GM18526 (cell line): ENCODE data around the gene EXOC3.

ENCODE experiments used
- POLR2A ChIP-seq: IDR thresholded peaks from 3 replicates; pipeline ENCODE4 v1.6.1; 2011; ENCODE audit not compliant: insufficient read length; ENCODE audit errors: extremely low read depth

The EXOC3 gene

DNA sequence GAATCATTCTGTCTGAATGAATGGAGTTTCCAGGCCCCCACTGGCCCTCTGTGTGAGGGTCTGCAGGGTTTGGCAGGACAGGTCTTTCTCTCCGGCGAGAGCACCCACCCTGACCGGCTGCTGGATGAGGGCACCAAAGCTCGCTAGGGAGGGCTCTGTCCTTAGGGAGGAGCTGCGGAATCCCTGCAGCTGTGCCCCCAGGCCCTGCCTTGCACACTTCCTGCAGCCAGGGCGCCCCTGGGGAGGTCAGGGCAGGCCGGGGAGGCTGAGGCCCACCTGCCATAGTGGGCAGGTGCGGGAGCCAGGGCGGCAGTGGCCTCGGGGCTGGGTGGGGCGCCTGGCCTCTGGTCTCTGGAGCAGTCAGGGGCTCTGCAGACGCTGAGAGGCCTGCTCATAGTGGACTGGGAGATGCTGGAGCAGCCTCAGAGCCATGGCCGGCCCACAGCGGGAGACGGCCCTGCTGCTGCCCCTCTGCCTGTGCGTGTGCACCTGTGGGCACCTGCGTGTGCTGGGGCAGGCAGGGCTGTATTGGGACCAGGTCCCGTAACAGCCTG is 36.1 kb downstream of the EXOC3 start:
- TF ChIP-seq POLR2A, result no peak

DNA sequence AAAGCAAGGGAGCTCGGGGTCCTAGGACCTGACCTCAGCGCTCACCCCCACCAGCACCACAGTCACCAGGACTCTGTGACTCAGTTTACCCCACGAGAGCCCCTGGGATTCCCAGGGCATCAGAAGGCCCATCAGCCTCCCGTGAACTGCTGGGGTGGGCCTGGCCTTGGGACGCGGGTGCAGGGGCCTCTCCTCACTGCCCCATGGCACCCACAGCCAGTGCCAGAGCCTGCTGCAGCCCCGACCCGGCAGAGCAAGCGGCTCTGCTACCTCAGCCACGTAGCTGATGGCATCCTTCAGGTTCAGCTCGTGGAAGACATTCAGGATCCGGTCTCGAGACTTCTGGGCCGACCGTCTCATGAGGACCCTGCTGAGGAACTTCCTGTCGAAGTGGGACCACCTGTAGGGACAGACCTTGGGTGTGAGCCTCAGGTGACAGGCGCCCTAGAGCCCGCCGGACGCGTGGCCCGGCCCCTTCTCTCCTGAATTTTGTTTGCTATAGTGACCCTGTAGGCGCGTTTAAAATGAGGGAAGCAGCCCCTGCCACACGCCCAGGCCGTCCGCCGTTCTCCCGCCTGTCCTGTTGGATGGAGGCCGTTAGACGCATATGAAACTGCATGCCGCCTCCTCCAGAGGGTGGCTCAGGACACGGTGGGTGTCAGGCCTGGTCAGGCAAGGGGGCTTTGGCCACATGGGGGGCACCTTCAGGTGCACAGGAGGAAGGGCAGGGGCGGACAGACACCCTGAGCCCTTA is 36.8 kb downstream of the EXOC3 start:
- TF ChIP-seq POLR2A, result no peak

DNA sequence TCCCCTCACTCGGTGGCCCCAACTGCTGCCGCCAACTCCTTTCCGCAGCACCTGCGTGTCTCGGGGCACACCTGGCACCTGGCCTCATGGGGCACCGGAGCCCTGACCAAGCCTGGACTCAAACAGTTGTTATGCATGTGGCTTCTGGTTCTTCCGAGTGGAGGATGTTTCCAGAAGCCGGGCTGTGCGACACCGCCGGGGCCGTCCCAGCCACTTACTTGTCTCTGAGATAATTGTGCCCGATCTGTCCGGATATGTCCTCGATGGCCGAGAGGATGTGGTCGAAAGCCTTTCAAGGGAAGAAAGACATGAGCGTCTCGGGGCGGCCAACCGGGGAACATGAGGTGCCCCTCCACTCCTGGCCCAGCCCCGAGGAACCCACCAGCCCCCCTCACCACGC is 38.4 kb downstream of the EXOC3 start:
- TF ChIP-seq POLR2A, result no peak

DNA sequence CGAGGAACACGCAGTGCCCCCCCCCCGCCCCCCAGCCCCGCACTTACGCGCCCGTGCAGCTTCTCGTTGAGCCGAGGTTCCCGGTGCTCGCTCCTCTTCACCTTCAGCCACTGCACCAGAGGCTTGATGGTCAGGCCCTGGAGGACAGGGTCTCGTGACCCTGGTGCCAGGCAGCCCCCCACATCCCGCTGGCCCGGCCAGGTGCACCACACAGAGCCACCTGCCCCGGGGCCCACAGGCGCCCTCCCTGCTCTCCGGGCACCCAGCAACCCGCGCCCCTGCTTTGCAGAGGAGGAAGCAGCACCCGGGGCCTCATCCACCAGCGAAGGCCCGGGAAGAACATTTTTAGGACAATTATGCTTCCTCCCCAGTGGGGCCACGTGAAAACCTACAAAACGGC is 39.0 kb downstream of the EXOC3 start:
- no peak for TF ChIP-seq POLR2A

DNA sequence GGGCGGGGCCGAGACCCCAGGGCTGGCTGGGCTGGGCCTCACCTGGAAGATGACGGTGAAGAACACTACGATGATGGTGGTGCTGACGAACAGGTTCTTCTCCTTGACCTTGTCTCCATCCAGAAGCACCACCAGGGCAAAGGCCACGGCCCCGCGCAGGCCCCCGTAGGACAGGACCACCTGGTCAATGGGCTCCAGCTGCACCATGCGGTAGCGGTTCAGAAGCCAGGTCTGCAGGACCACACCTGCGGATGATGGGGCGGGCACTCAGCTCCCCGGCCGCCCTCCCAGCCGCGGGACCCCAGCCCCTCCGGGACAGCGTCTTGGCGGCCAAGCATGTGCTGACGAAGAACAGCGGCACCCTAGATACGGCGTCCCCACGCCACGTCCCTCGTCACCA is 39.5 kb downstream of the EXOC3 start:
- no peak for TF ChIP-seq POLR2A

DNA sequence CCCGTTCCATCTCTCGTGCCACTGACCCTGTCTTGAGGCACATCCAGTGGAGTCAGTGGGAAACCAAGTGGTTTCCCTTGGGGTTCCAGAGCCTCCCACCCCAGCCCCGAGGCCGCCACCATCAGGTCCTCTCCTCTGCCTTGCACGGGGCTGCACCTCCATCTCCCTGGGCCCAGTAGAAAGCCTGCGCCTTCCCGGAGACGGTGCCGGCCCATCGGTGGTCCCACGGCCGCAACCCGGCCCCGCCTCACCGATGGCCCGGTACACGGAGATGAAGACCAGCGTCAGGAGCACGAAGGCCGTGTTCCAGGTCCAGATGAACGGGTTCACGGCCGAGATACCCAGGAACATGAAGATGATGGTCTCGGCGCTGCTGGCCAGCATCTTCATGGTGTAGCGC is 40.0 kb downstream of the EXOC3 start:
- TF ChIP-seq POLR2A, result no peak

DNA sequence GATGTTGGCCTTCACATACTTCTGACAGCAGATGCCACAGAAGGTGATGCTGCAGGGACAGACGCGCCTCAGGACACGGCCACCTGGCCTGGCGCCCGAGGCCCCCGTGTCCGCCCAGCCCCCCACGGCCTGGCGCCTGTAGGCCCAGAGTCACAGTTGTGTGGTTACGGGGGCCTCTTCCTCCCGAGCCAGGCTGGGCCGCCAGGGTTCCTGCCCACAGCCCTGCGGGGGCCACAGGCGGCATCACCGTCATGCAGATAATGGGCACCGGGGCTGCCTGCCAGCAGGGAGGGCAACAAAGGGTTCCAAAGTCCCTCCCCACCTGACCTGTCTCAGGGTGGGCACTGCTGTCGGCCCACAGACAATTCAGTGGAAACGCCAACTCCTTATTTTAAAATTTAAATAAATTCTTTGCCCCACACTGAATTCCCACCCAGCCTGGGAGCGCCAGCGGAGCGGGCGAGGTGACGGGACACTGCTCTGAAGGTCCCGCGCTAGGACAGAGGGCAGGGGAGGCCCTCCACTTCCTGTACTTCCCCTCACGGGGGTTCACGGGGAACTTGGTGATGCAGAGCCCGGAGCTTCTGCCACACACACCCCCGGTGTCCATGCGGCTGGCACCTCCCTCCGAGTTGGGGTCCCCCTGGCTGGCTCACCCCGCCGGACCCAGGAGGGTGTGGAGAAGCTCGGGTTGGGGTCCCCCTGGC is 40.6 kb downstream of the EXOC3 start:
- TF ChIP-seq POLR2A, result no peak

DNA sequence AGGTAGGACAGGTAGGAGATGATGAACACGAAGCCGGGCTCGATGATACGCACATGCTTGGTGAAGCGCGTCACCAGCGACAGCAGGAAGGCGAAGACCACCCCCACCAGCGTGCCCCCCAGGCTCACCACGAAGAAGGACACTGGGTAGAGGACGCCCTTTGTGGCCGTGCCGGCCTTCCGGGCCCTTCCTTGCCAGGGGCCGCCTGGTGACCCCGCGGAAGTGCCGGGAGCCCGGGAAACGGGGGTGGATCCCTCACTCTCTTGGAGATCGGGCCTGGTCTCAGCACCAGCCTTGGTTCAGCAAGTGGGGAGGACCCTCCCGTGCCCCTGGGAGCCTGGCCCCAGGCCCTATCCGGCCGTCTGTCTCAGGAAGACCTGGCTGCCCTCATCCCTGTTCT is 41.6 kb downstream of the EXOC3 start:
- no peak for TF ChIP-seq POLR2A

DNA sequence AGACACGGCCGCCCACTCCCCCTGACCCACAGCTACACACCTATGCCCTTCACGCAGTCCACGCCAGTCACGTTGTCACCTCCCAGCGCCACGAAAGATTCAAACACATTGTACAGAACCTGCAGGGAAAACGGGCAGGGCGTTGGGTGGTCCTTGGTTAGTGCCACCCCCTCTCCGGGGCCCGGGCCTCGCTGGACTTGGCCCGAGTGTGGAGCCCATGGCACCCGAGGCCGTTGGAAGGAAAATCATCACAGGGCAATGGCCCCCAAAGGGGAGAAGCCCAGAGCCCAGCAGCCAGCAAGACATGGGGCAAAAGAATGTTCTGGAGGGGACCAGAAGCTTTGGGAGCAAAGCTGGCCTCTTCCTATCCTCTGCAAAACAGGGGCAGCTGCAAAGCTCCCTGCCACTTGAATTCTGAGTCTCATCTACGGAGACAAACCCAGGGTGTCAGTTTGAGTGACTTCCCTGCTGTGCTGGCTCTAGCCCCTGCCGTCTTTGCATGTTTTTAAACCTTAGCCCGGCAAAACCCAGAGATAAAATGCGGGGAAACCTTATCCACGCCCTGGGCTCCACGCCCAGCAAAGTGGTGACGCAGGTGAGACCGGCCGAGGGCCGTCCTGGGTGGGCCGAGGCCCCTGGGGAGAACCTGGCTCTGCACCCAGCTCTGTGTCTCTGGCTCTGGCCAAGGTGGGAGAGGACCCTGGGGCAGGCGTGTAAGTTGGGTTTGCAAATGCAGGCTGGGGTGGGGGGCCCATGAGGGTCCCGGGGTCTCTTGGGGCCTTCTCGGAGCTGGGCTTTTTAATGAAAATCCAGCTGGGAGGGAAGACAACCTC is 42.4 kb downstream of the EXOC3 start:
- TF ChIP-seq POLR2A, result no peak

DNA sequence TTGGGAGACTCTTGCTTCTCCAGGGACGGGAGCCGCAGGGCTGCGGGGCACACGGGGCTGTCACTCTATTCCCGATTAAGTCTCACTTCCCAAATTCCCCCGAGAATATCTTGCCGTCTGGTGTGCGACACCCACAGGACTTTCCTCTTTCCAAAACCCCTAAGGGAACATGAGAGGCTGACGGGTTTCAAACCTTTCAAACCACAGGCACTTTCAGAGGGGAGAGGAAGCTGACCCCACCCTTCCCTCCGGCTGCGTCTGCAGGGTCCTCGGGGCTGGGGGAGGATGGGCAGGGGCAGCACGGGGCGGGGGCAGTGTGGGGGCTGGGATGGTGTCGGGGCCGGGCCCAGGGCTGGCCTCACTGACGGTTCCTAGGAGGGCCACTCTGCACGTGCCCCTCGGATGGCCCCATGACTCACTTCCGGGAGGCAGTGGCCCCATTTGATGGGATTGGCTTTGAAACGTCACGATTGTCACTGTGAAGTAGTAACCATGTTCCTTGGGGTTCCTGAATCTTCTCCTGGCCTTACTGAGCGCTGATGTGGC is 43.0 kb downstream of the EXOC3 start:
- no peak for TF ChIP-seq POLR2A

DNA sequence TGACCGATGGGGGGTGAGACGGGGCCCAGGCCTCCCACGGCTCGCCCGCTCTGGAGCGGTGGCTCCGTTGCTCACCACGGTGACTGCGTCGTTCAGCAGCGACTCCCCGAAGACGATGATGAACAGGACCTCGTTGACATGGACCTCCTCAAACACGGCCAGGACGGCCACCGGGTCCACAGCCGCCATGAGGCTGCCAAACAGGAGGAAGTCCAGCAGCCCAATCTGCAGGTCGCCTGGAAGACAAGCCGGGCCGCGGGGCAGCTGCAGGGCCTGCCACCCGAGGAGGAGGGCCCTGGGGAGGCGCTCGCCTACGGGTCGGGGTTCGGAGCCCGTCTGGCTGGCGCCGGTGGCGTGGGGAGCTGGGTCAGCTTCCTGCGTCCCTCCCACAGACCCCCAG is 45.3 kb downstream of the EXOC3 start:
- no peak for TF ChIP-seq POLR2A

DNA sequence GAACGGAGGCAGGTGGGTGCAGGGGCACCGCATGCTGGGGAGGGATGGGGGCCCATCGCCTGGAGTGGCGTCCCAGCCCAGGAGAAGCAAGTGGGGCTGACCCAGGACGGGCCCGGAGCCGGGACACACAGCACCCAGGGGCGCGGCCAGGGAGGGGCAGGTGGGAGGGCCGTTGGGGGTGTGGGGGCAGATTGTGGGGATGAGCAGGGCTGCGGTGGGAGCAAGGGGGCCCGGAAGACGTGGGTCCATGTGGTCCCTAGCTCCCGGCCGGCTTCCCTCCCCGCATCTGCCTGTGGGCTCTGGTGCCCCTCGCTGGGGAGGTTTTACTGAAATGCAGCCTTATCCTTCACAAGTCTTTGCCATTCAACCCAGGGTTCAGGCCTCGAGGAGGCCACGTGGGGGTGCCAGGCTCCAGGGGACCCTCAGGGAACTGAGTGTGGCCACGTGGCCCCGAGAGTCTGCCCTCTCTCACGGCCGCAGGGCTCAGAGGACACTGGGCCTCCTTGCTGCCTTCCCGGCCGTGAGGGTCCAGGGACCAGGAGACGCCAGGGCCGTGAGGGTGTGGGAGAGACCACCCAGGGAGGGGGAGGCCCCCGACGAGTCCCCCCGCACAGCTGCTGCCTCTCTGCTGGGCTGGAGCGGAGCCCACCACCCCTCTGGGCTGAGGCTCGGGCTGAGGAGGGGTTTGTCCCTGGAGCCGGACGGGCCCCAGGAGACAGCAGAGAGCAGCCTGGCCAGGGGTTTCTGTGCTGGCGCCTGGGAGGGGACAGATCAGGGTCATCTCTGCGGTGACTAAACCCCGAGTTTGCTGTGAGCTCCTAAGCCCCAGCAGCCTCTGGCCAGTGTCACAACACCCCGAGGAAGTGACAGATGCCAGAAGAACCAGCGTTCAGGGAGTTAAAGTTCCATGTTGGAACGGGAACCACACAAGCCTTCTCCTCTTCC is 46.0 kb downstream of the EXOC3 start:
- TF ChIP-seq POLR2A, result no peak

DNA sequence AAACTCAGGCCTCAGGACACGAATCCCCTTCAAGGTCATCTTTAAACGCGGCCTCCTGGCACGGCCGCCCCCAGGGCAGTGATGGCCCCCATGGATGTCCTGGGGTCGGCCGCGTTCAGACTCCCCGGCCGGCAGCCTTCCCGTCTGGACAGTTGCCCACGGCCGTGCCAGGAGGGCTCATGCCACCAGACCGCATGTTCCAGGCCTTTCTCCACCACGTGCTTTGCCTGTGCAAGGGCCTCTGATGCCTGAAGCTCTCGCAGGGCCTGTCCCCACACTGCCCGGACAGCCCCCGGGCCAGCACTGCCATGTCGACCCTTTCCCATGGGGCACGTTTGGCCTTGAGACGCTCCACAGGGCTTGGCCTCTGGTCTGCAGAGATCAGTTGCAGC is 46.7 kb downstream of the EXOC3 start:
- no peak for TF ChIP-seq POLR2A
